CD4-positive, alpha-beta T cell treated with Interleukin-1 beta for 1 hour (primary cell): ENCODE results near the gene CNOT1.

Experiments
- DNase-seq, 2 donors: peaks; one replicate each; pipeline ENCODE4 v3.0.0-alpha.2; 2020 to 2022

CNOT1 gene

DNA sequence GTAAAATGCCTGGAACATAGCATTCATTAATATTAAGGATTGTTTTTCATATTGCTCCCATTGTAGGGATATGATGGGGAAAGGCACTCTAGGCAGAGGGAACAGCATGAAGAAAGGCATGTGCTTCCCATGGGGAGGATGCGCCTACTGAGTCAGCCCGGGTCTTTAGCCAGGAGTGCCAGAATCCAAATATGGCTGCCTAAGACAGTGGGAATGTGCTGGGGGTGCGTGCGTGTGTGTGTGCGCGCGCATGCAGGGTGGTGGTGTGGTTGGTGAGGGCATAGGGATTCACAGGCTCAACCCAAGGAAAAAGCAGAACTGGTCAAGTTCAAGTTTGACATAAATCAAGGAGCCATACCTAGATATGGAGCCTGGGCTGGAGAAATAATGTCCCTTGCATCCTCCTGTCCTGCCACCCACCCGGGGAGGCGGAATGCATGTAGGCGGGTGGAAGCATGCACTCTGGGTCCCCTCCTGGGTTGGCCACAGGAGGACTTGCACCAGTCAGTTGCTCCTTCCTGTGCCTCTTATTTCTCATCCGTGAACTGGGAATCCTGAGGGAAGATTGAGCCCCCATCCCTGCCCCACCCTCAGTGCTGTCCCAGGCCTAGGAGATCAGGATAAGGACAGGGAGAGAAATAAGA, 148.3 kb downstream of the CNOT1 start:
- DNase-seq: no peak

DNA sequence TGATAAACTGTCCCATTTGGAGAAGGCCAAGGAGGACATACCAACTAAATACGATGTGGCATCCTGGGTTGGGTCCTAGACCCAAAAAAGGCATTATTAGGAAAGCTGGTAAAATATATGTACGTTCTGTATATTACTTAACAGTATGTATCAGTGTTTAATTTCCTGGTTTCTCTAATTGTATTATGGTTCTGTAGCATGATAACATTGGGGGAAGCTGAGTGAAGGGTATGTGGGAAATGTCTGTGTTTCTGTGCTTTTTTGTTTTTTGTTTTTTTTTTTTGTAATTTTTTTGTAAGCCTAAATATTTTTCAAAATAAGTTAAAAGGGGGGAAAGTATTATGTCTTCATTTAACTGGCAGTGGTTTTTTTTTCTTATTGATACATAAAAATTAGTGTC, 151.2 kb downstream of the CNOT1 start:
- no peak for DNase-seq

DNA sequence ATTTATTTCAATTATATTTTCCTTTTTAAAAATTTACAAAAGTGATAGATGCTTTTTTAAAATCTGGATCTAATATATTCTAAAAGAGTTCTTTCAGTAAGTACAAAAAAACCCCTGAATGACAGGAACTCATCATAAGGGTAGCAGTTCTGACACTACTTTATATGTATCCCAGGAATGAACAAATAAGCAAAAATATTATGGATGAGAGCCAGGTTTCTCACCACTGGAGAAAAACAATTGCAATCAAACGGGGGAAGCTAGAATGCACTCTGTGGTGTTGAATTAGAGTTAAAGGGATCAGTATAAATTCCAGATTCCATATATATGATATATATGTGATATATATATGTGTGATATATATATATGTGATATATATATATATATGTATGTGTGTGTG, 152.8 kb downstream of the CNOT1 start:
- DNase-seq: no peak

DNA sequence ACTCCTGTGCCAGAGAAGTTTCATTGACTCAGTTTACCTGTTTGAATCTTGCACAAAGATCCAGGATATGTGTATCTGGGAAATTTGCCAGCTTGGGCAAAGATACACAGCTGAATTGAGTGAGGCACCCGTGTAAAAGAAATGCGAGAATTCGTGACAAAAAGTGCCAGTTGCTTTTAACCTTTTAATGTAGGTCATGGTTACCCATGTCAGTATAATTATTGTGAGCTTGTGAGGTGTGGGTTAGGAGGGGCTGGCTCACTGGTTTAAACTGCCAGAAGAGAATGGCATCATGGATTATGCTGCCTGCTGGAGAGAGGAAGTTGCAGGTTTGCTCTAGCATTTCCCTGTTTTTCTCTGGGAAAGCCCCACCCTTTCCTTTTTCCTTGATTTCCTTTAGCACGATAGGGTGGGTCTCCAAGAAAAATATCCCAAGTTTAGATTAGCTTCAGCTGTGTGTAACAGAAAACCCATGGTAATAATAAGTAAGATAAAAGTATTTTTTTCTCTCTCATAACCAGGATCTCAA, 154.5 kb downstream of the CNOT1 start:
- no peak for DNase-seq

GRCh38 chr16:58474296-58474695, 155.3 kb downstream of the CNOT1 start:
- no peak for DNase-seq

GRCh38 chr16:58472827-58473226, 156.8 kb downstream of the CNOT1 start:
- DNase-seq: no peak

GRCh38 chr16:58472266-58472665, 157.4 kb downstream of the CNOT1 start:
- DNase-seq: no peak

- no peak for DNase-seq
These were observed 158.2 kb downstream of the CNOT1 start for GRCh38 chr16:58471209-58471975.
